Measurements from ENCODE around the gene SH3D19.
"Not testable (repeated sequence)": the region's sequence is repeated elsewhere in the genome, so short reads cannot be mapped to it uniquely, and the experiment has no call there.

SH3D19 gene

DNA sequence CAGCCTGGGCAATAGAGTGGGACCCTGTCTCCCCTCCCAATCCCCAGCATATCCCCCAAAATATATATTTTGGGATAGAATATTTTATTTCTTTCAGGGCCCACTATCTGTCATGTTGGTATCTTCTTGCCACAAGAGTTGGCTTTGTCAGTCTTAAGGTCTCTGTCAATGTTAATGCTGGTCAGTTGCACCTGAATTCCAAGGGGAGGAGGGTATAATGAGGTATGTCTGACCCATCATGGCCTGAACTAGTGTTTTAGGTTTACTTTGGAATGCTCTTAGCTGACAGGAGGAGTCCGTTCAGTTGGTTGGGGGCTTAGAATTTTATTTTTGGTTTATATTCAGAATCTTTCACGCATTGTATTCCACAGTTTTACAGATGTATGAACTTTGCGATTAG is 232.2 kb downstream of the SH3D19 start:
- TF ChIP-seq, protein P1, sequence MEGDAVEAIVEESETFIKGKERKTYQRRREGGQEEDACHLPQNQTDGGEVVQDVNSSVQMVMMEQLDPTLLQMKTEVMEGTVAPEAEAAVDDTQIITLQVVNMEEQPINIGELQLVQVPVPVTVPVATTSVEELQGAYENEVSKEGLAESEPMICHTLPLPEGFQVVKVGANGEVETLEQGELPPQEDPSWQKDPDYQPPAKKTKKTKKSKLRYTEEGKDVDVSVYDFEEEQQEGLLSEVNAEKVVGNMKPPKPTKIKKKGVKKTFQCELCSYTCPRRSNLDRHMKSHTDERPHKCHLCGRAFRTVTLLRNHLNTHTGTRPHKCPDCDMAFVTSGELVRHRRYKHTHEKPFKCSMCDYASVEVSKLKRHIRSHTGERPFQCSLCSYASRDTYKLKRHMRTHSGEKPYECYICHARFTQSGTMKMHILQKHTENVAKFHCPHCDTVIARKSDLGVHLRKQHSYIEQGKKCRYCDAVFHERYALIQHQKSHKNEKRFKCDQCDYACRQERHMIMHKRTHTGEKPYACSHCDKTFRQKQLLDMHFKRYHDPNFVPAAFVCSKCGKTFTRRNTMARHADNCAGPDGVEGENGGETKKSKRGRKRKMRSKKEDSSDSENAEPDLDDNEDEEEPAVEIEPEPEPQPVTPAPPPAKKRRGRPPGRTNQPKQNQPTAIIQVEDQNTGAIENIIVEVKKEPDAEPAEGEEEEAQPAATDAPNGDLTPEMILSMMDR (conservative IDR thresholded peaks at IDR 0.05; ENCODE audit: low read depth, low read length) = no peak
- H3K4me3 ChIP-seq (ENCODE audit: low read length) = no peak overlapping the region
- DNase-seq (ENCODE audit: low read depth) = no peak

DNA sequence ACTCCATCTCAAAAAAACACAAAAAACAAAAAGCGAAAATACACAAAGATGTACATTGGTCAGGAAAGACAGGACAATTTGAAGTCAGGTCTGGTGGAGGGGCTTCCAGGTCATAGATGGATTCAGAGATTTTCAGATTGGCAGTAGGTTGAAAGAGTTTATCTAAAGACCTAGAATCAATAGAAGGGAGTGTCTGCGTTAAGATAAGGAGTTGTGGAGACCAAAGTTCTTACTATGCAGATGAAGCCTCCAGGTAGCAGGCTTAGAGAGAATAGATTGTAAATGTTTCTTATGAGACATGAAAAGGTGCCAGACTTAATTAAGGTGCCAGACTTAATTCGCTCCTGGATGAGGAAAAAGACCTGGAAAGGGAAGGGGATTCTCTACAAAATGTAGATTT is 232.9 kb downstream of the SH3D19 start:
- no peak overlapping the region for H3K4me3 ChIP-seq (ENCODE audit: low read length)
- TF ChIP-seq, protein P1 (conservative IDR thresholded peaks at IDR 0.05; ENCODE audit: low read depth, low read length) = no peak
- no peak for DNase-seq (ENCODE audit: low read depth)

DNA sequence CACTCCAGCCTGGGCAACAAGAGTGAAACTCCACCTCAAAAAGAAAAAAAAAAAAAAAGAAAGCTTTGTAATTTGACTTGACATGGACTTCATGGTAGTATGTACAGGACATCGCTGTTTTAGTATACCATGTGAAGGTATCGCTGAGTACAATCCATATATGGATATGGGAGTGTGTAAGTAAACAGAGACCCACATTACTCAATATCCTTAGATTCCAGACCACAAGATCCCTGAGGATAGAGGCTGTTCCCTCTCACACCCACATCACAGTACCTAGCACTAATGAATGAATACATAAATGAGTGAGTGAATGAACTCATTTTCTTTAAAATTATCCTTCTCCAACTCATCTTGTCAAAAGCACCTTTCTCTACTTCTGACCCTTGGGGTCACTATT is 234.4 kb downstream of the SH3D19 start:
- DNase-seq (ENCODE audit: low read depth) = no peak
- no peak overlapping the region for H3K4me3 ChIP-seq (ENCODE audit: low read length)

DNA sequence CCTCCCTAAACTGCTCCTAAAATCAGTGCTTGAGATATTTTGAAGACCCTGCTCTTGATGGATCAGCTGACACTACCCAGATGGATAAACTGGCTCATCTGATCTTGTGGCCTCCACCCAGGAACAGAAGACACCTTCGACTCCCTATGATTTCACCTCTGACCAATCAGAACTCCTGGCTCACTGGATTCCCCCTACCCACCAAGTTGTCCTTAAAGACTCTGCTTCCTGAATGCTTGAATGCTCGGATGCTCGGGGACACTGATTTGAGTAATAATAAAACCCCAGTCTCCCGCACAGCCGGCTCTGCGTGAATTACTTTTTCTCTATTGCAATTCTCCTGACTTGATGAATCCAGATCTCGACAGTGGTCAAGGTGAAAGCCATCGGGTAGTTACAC is 237.9 kb downstream of the SH3D19 start:
- DNase-seq (ENCODE audit: low read depth) = no peak
- TF ChIP-seq, protein P1 (conservative IDR thresholded peaks at IDR 0.05; ENCODE audit: low read depth, low read length) = no peak

More for the DNA sequence above, 234.4 kb downstream of the SH3D19 start:
- TF ChIP-seq, protein P1 (conservative IDR thresholded peaks at IDR 0.05; ENCODE audit: low read depth, low read length) = no peak

DNA sequence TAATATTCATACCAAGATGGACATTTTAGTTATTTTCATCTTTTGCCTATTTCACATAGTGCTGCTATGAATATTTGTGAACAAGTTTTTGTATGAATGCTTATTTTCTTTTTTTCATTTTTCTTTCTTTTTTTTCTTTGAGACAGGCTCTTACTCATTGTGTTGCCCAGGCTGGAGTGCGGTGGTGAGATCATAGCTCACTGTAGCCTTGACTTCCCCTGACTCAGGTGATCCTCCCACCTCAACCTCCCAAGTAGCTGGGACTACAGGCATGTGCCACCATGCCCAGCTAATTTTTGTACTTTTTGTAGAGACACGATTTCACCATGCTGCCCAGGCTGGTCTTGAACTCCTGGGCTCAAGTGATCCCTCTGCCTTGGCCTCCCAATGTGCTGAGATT is 247.4 kb downstream of the SH3D19 start:
- H3K4me3 ChIP-seq (ENCODE audit: low read length); DNase-seq (ENCODE audit: low read depth): not testable (repeated sequence)

More for the DNA sequence above, 237.9 kb downstream of the SH3D19 start:
- no peak overlapping the region for H3K4me3 ChIP-seq (ENCODE audit: low read length)

DNA sequence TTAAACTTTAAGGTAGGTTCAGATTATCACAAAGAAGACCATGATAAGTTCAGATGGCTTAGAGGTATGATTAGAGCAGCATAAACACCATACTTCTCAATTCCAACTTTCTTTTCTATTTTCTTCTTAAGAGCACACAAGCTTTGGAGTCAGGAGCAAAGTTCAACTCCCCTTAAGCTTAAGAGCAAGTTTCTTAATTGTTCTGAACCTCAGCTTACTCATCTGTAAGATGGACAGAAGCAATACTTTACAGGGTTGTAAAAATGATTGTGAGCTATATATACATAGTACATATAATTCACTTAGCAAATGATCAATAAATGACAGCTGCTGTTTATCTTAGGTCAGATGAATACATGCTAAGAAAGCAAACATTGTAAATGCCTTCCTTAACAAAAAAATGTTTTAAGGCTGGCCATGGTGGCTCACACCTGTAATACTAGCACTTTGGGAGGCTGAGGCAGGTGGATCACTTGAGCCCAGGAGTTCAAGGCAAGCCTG is 250.9 kb downstream of the SH3D19 start:
- DNase-seq (ENCODE audit: low read depth) = no peak
- TF ChIP-seq, protein P1 (conservative IDR thresholded peaks at IDR 0.05; ENCODE audit: low read depth, low read length) = no peak
- H3K4me3 ChIP-seq (ENCODE audit: low read length) = no peak overlapping the region
